CD14-positive monocyte (primary cell): ENCODE measurements around the gene SCN2B. TPM values are rescaled to one million over a fixed set of nuclear protein-coding genes. Genes with fewer than 3 reads are reported as not detected.
A peak's percentile ranks its signal among the peaks of the same experiment; 100 is the strongest.

Source experiments
- DNase-seq, 3 donors: peaks; one replicate each; pipeline ENCODE4 v3.0.0-alpha.2; 2011 to 2022
- H2AFZ ChIP-seq: 2 replicates; pipeline ENCODE4 v1.6.0; 2012; ENCODE audit warnings: mild to moderate bottlenecking, low read depth, low read length, inconsistent platforms; ENCODE audit not compliant: insufficient read depth, poor library complexity, severe bottlenecking
- H3K27ac ChIP-seq, 2 donors: 1 replicate in 1 of 2; 2 replicates in 1 of 2; pipeline ENCODE4 v1.5.1; 2012 to 2013; ENCODE audit warnings: low read length in 2 of 2, control low read depth in 1 of 2, inconsistent platforms in 1 of 2, low read depth in 1 of 2, mild to moderate bottlenecking in 1 of 2
- H3K27me3 ChIP-seq, 2 donors: one replicate each; pipeline versions ENCODE4 v1.6.0 to v1.6.1; 2011 to 2013; ENCODE audit warnings: low read length in 2 of 2; ENCODE audit not compliant: control insufficient read depth in 2 of 2, insufficient read depth in 2 of 2
- H3K36me3 ChIP-seq, 2 donors: replicated peaks in 1 of 2; 1 replicate in 1 of 2; 2 replicates in 1 of 2; pipeline versions ENCODE4 v1.5.1 to v1.6.1; 2012 to 2013; ENCODE audit warnings: low read length in 2 of 2, control low read depth in 1 of 2, inconsistent platforms in 1 of 2, mild to moderate bottlenecking in 1 of 2; ENCODE audit not compliant: insufficient read depth in 2 of 2, control insufficient read depth in 1 of 2
- H3K4me1 ChIP-seq, 2 donors: 1 replicate in 1 of 2; 2 replicates in 1 of 2; pipeline versions ENCODE4 v1.5.1 to v1.6.1; 2012 to 2013; ENCODE audit warnings: low read length in 2 of 2, control low read depth in 1 of 2, inconsistent platforms in 1 of 2, mild to moderate bottlenecking in 1 of 2, moderate library complexity in 1 of 2; ENCODE audit not compliant: insufficient read depth in 2 of 2, control insufficient read depth in 1 of 2
- H3K4me2 ChIP-seq: replicated peaks from 2 replicates; pipeline ENCODE3; 2012; ENCODE audit warnings: low read length, moderate library complexity, mild to moderate bottlenecking; ENCODE audit not compliant: poor library complexity, severe bottlenecking; ENCODE audit errors: extremely low read depth
- H3K4me3 ChIP-seq, 3 experiments: fragments of 200-600 bp in 1 of 3; sonication (generic) in 1 of 3; replicated peaks in 1 of 3; 1 replicate in 2 of 3; 2 replicates in 1 of 3; pipeline ENCODE4 v1.5.1; 2011 to 2013; ENCODE audit warnings: low read length in 3 of 3, mild to moderate bottlenecking in 3 of 3, control low read depth in 2 of 3, low read depth in 2 of 3, inconsistent platforms in 1 of 3, moderate library complexity in 1 of 3
- H3K79me2 ChIP-seq: 2 replicates; pipeline ENCODE4 v1.6.0; 2012; ENCODE audit warnings: mild to moderate bottlenecking, control low read depth, inconsistent platforms, low read length, moderate library complexity; ENCODE audit not compliant: insufficient read depth
- H3K9ac ChIP-seq: 2 replicates; pipeline ENCODE4 v1.6.0; 2017; ENCODE audit warnings: low read length, mild to moderate bottlenecking; ENCODE audit not compliant: insufficient read depth, poor library complexity, severe bottlenecking
- H3K9me3 ChIP-seq, 2 donors: replicated peaks in 1 of 2; 1 replicate in 1 of 2; 2 replicates in 1 of 2; pipeline versions ENCODE4 v1.5.1 to v1.6.1; 2012 to 2013; ENCODE audit warnings: low read length in 2 of 2, control low read depth in 1 of 2; ENCODE audit not compliant: control insufficient read depth in 1 of 2, insufficient read depth in 1 of 2
- H4K20me1 ChIP-seq: 2 replicates; pipeline ENCODE4 v1.6.0; 2012; ENCODE audit warnings: mild to moderate bottlenecking, low read length, control low read depth, moderate library complexity; ENCODE audit not compliant: insufficient read depth
- H3K27ac Mint-ChIP-seq, 7 donors: one replicate each; pipeline ENCODE4 v1.8.0; 2020; ENCODE audit warnings: mild to moderate bottlenecking in 7 of 7, mixed read lengths in 7 of 7, moderate library complexity in 6 of 7, inconsistent platforms in 2 of 7
- H3K27me3 Mint-ChIP-seq, 3 donors: one replicate each; pipeline ENCODE4 v1.8.0; 2021 to 2022; ENCODE audit warnings: low read depth in 3 of 3, mild to moderate bottlenecking in 3 of 3, mixed read lengths in 3 of 3, moderate library complexity in 3 of 3, inconsistent platforms in 1 of 3
- H3K36me3 Mint-ChIP-seq, 2 donors: one replicate each; pipeline ENCODE4 v1.8.0; 2020; ENCODE audit warnings: mixed read lengths in 2 of 2, inconsistent platforms in 1 of 2, mild to moderate bottlenecking in 1 of 2
- H3K4me1 Mint-ChIP-seq: one replicate; pipeline ENCODE4 v1.8.0; 2020; ENCODE audit warnings: mild to moderate bottlenecking, mixed read lengths
- H3K4me3 Mint-ChIP-seq, 2 donors: one replicate each; pipeline ENCODE4 v1.8.0; 2020; ENCODE audit warnings: mild to moderate bottlenecking in 2 of 2, mixed read lengths in 2 of 2, moderate library complexity in 1 of 2
- H3K9me3 Mint-ChIP-seq, 7 donors: one replicate each; pipeline ENCODE4 v1.8.0; 2020 to 2022; ENCODE audit warnings: mixed read lengths in 7 of 7, mild to moderate bottlenecking in 6 of 7, moderate library complexity in 6 of 7, inconsistent platforms in 2 of 7
- WGBS: methylation state at CpG from one replicate; pipeline ENCODE4 v1.1.5; 2013; ENCODE audit warnings: missing lambda C conversion rate; ENCODE audit not compliant: insufficient coverage; 5-methylcytosine and 5-hydroxymethylcytosine counted together
- intact Hi-C, 2 donors: fragments of 100-400 bp; cut with micrococcal nuclease; formaldehyde crosslinking; loops; one replicate each; pipeline versions ENCODE4 v1.15.0 to v1.15.1; 2023
- polyA plus RNA-seq, 3 donors: library from polyadenylated mRNA; depleted of rRNA in 1 of 3; unstranded in 2 of 3; stranded (reverse) in 1 of 3; fragments of 300-500 nt in 2 of 3; fragments of >200 nt in 1 of 3; fragmentation: Illumina TruSeq in 2 of 3; gene quantifications; 1 replicate in 2 of 3; 2 replicates in 1 of 3; pipeline ENCODE4 v1.2.3, GENCODE V29; 2012 to 2021
- TF ChIP-seq, protein P1 (sequence below): fragments of 200-600 bp; IDR thresholded peaks from one replicate; pipeline ENCODE4 v1.8.0; 2022; ENCODE audit warnings: antibody characterized with exemption, mild to moderate bottlenecking

The SCN2B gene
- polyA plus RNA-seq, 3 donors = 0.01 TPM; not detected in 2

DNA sequence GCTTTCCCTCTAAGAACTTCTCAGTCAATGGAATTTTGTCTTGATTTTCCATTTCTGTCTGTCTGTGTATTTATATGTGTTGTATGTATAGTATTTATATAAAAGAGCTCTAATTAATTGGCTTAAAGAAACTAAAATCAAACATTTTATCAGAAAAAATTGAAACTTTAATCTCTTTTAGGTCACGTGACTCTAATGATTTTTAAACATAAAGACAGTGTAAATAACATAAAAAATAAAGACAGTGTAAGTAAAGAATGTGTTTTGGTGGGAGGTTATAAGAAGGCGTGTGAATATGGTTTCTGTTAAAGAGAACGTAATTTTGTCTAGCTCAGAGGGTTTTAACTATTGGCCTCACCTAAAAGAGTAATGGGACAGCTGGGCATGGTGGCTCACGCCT, 46.0 kb upstream of the SCN2B start:
- no CpG with 5 or more reads among the region's 4 CpGs for WGBS
- peaks cover 87% of the 10 kb centered on the region for H3K79me2 ChIP-seq
- H3K27me3 Mint-ChIP-seq = peaks cover 0 to 2% (median 0%) of the 10 kb centered on the region in 3 donors
- no peak for DNase-seq
- H3K9ac ChIP-seq = peak overlapping the region; percentile 67
- H3K9me3 Mint-ChIP-seq = no peaks in the 10 kb centered on the region
- no peaks in the 10 kb centered on the region for H3K27me3 ChIP-seq
- H3K4me2 ChIP-seq = peak overlapping the region; percentile 78
- H3K4me3 Mint-ChIP-seq = peak overlapping the region; percentile 73 to 94
- peaks cover 15% of the 10 kb centered on the region for H4K20me1 ChIP-seq
- H3K27ac Mint-ChIP-seq = peak overlapping the region in 4 of 7 donors; percentile 70 to 91 (median 86)
- H3K27ac ChIP-seq = peak overlapping the region in 1 of 2 donors; percentile 90
- TF ChIP-seq, protein P1, sequence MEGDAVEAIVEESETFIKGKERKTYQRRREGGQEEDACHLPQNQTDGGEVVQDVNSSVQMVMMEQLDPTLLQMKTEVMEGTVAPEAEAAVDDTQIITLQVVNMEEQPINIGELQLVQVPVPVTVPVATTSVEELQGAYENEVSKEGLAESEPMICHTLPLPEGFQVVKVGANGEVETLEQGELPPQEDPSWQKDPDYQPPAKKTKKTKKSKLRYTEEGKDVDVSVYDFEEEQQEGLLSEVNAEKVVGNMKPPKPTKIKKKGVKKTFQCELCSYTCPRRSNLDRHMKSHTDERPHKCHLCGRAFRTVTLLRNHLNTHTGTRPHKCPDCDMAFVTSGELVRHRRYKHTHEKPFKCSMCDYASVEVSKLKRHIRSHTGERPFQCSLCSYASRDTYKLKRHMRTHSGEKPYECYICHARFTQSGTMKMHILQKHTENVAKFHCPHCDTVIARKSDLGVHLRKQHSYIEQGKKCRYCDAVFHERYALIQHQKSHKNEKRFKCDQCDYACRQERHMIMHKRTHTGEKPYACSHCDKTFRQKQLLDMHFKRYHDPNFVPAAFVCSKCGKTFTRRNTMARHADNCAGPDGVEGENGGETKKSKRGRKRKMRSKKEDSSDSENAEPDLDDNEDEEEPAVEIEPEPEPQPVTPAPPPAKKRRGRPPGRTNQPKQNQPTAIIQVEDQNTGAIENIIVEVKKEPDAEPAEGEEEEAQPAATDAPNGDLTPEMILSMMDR = no peak
- H3K4me3 ChIP-seq = peak overlapping the region; percentile 69 to 94 (median 82)
- H3K9me3 ChIP-seq = no peaks in the 10 kb centered on the region
- peaks cover 79 to 87% of the 10 kb centered on the region in 2 donors for H3K4me1 ChIP-seq
- intact Hi-C loops = no loop called here
- peaks cover 3 to 41% of the 10 kb centered on the region in 2 donors for H3K36me3 ChIP-seq
- H2AFZ ChIP-seq = no peak overlapping the region
- H3K4me1 Mint-ChIP-seq = peaks cover 92% of the 10 kb centered on the region
- H3K36me3 Mint-ChIP-seq = peaks cover 48 to 55% of the 10 kb centered on the region in 2 donors

DNA sequence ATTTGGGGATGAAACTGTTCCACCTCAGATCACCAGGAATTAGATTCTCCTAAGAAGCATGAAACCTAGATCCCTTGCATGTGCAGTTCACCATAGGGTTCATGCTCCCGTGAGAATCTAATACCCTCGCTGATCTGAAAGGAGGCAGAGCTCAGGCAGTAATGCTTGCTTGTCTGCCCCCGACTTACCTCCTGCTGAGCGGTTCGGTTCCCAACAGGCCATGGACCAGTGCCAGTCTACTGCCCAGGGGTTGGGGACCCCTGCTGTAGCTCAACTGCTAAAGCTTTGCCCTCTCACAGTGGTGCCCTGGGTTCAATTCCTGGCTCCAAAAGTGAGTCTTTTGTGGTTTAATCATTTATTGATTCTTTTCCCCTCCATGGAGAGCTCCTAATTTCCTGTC, 45.0 kb upstream of the SCN2B start:
- Mint-ChIP-seq H3K4me3 (peak overlapping the region; percentile 69 to 88), H3K27ac (peak overlapping the region in 2 of 7 donors; percentile 13 to 67), H3K36me3 (peaks cover 53 to 64% of the 10 kb centered on the region in 2 donors), H3K9me3 (no peaks in the 10 kb centered on the region), H3K4me1 (peaks cover 92% of the 10 kb centered on the region), H3K27me3 (peaks cover 0 to 2% (median 0%) of the 10 kb centered on the region in 3 donors)
- peak overlapping the region; percentile 3 to 94 (median 82) for H3K4me3 ChIP-seq
- peak overlapping the region; percentile 29 for H3K9ac ChIP-seq
- H2AFZ ChIP-seq = no peak overlapping the region
- no peaks in the 10 kb centered on the region for H3K27me3 ChIP-seq
- peaks cover 3 to 41% of the 10 kb centered on the region in 2 donors for H3K36me3 ChIP-seq
- WGBS = 96% methylated on average over 5 of the region's 5 CpGs
- H3K27ac ChIP-seq = peak overlapping the region in 1 of 2 donors; percentile 82
- H3K4me2 ChIP-seq = peak overlapping the region; percentile 78
- peaks cover 96% of the 10 kb centered on the region for H3K79me2 ChIP-seq
- H3K9me3 ChIP-seq = no peaks in the 10 kb centered on the region
- intact Hi-C loops = no loop called here
- peaks cover 15% of the 10 kb centered on the region for H4K20me1 ChIP-seq
- peaks cover 79 to 87% of the 10 kb centered on the region in 2 donors for H3K4me1 ChIP-seq
- no peak for DNase-seq
- TF ChIP-seq, protein P1 = no peak
